Osteoblast (primary cell): ENCODE results near the gene CD2BP2. TPM values are rescaled to one million over a fixed set of nuclear protein-coding genes. Genes with fewer than 3 reads are reported as not detected.

Source experiments
- DNase-seq: peaks from one replicate; pipeline ENCODE4 v3.0.0; 2011; ENCODE audit warnings: low spot score, mixed read lengths; ENCODE audit not compliant: insufficient read length; ENCODE audit errors: missing footprints
- H2AFZ ChIP-seq: 2 replicates; pipeline ENCODE4 v1.6.0; 2011; ENCODE audit warnings: mild to moderate bottlenecking, low read length
- H3K27ac ChIP-seq: 2 replicates; pipeline ENCODE4 v1.5.1; 2011; ENCODE audit warnings: mild to moderate bottlenecking, low read depth, low read length, moderate library complexity
- H3K27me3 ChIP-seq: 2 replicates; pipeline ENCODE4 v1.6.0; 2012; ENCODE audit warnings: mild to moderate bottlenecking, control low read depth, inconsistent platforms, low read length, moderate library complexity; ENCODE audit not compliant: insufficient read depth
- H3K36me3 ChIP-seq: 2 replicates; pipeline ENCODE4 v1.5.1; 2011; ENCODE audit warnings: mild to moderate bottlenecking, low read length, control low read depth, moderate library complexity; ENCODE audit not compliant: insufficient read depth
- H3K4me1 ChIP-seq: 2 replicates; pipeline ENCODE4 v1.5.1; 2011; ENCODE audit warnings: mild to moderate bottlenecking, low read length, control low read depth, moderate library complexity; ENCODE audit not compliant: insufficient read depth
- H3K4me2 ChIP-seq: 2 replicates; pipeline ENCODE4 v1.6.0; 2011; ENCODE audit warnings: mild to moderate bottlenecking, low read length; ENCODE audit not compliant: insufficient read depth
- H3K4me3 ChIP-seq: fragments of 200-600 bp; sonication (generic); 3 replicates; pipeline ENCODE4 v1.5.1; 2012; ENCODE audit warnings: mild to moderate bottlenecking, low read length, inconsistent platforms; ENCODE audit not compliant: insufficient read depth
- H3K79me2 ChIP-seq: 2 replicates; pipeline ENCODE4 v1.6.0; 2012; ENCODE audit warnings: mild to moderate bottlenecking, low read length, control low read depth, inconsistent platforms; ENCODE audit not compliant: insufficient read depth
- H3K9me3 ChIP-seq: 2 replicates; pipeline ENCODE4 v1.5.1; 2011; ENCODE audit warnings: low read depth, low read length, control low read depth
- H4K20me1 ChIP-seq: 2 replicates; pipeline ENCODE4 v1.6.0; 2012; ENCODE audit warnings: mild to moderate bottlenecking, low read length, control low read depth; ENCODE audit not compliant: insufficient read depth
- CTCF ChIP-seq: IDR thresholded peaks from 2 replicates; pipeline ENCODE4 v1.5.1; 2011; ENCODE audit warnings: mild to moderate bottlenecking, low read depth, low read length, moderate library complexity; ENCODE audit errors: extremely low read depth
- total RNA-seq: library from RNA; depleted of rRNA; stranded (reverse); fragments of >200 nt; gene quantifications from 2 replicates; pipeline ENCODE4 v1.2.3, GENCODE V29; 2012

CD2BP2 gene
- total RNA-seq, 1 donor: 32.9 TPM

DNA sequence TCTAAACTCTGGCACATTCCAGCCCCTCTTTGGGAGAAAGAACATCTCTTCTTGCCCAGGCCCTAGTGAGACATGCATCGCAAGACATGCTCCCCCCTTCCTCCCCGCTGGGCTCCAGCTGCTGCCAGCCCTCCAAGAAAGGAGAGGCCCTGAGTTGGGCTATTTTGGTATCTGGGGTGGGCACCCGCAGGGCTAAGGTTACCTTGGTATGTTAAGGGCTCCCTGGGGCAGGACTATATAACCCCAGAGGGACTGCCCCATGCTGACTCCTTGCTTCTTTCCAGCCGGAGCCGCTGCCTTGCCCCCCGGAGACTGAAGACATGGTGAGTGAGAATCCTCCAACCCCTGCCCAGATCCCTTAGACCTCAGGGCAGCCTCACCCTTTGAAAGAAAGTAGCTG is 19.4 kb upstream of the CD2BP2 start, which contains the start of gene MYL11:
Gene MYL11 (plus strand): TSS at position 265 of the 400 bp plus-strand sequence. CDS start 56 bp downstream, at position 321.
- Histone ChIP-seq H3K9me3 (no peaks in the 10 kb centered on the region), H3K4me1 (peaks cover 19% of the 10 kb centered on the region), H3K36me3 (no peaks in the 10 kb centered on the region), H3K4me3 (no peak within 1 kb of the TSS), H3K79me2 (peaks cover 9% of the 10 kb centered on the region), H2AFZ (no peak within 1 kb of the TSS), H3K27me3 (no peaks in the 10 kb centered on the region), H4K20me1 (peaks cover 6% of the 10 kb centered on the region), H3K27ac (no peak within 1 kb of the TSS), H3K4me2 (no peak within 1 kb of the TSS)
- TF ChIP-seq CTCF: no peak
- no peak for DNase-seq

- Histone ChIP-seq H4K20me1 (peaks cover 19% of the 10 kb centered on the region), H3K4me2 (no peak overlapping the region), H3K36me3 (no peaks in the 10 kb centered on the region), H3K27me3 (no peaks in the 10 kb centered on the region), H3K4me1 (peaks cover 25% of the 10 kb centered on the region), H2AFZ (no peak overlapping the region), H3K9me3 (no peaks in the 10 kb centered on the region), H3K4me3 (no peak overlapping the region), H3K79me2 (peaks cover 24% of the 10 kb centered on the region), H3K27ac (no peak overlapping the region)
- peak; percentile 32 for DNase-seq
- no peak for TF ChIP-seq CTCF
Observed at GRCh38 chr16:30372725-30373124, 17.6 kb upstream of the CD2BP2 start.

GRCh38 chr16:30372038-30372712 is 17.1 kb upstream of the CD2BP2 start:
- Histone ChIP-seq H3K4me1 (peaks cover 26% of the 10 kb centered on the region), H3K27ac (no peak overlapping the region), H4K20me1 (peaks cover 25% of the 10 kb centered on the region), H2AFZ (no peak overlapping the region), H3K27me3 (no peaks in the 10 kb centered on the region), H3K79me2 (peaks cover 29% of the 10 kb centered on the region), H3K36me3 (no peaks in the 10 kb centered on the region), H3K4me2 (no peak overlapping the region), H3K9me3 (no peaks in the 10 kb centered on the region), H3K4me3 (no peak overlapping the region)
- no peak for TF ChIP-seq CTCF
- peak; percentile 38 for DNase-seq

- no peak for DNase-seq
- Histone ChIP-seq H3K4me1 (peaks cover 24% of the 10 kb centered on the region), H3K36me3 (no peaks in the 10 kb centered on the region), H3K79me2 (peaks cover 38% of the 10 kb centered on the region), H3K27me3 (no peaks in the 10 kb centered on the region), H2AFZ (peak overlapping the region; percentile 90), H4K20me1 (peaks cover 32% of the 10 kb centered on the region), H3K9me3 (no peaks in the 10 kb centered on the region), H3K4me3 (peak overlapping the region; percentile 74), H3K27ac (peak overlapping the region; percentile 56), H3K4me2 (peak overlapping the region; percentile 92)
- TF ChIP-seq CTCF: no peak
Observed at GRCh38 chr16:30371248-30371816, 16.2 kb upstream of the CD2BP2 start.
